Cardiac septum (tissue), 1 donor: ENCODE data around the gene ITGA2. TPM values are rescaled to one million over a fixed set of nuclear protein-coding genes. Genes with fewer than 3 reads are reported as not detected.
A peak's percentile ranks its signal among the peaks of the same experiment; 100 is the strongest.
"Not testable (repeated sequence)": the region's sequence is repeated elsewhere in the genome, so short reads cannot be mapped to it uniquely, and the experiment has no call there.

Experiments
- DNase-seq: peaks from one replicate; pipeline ENCODE4 v3.0.0-alpha.2; 2020; ENCODE audit warnings: low spot score
- intact Hi-C: fragments of 100-400 bp; cut with DNase I; formaldehyde crosslinking; loops from one replicate; pipeline ENCODE4 v1.14.0; 2022
- total RNA-seq: library from RNA; stranded (reverse); fragmentation: NEBNext Ultra II Directional; extraction: Animal tissue kit (Norgen Biotek cat#: 25700); gene quantifications from one replicate; pipeline ENCODE4 v1.2.1, GENCODE V29; 2021
- donor health status: DM: no; HTN: no; CAD: no.

ITGA2 gene
- total RNA-seq, 1 donor from 2014 or later = 1.4 TPM

DNA sequence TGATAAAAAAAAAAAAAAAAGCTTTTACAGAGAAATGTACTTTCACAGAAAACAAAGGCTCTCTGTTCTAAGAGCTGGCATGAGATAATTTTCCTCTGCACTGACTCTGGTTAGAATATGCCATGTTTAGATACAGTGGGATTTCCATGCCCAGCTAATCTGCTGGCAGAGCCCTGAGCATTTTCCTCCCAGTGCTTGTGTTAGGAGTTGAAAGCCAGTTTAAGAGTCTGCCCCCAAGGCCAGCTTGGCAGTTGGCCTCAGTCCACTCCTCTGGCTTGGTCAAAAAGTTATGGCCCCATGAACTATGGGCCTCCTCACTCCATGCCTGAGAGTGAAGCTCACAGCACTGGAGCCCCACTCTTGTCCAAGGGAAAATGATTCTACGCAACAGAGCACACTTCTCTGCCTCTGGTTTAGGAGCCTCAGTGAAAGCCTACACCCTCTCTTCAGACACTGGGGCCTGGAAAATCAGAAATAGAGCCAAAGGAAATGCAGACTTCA is 98.5 kb downstream of the ITGA2 start:
- DNase-seq = no peak
- intact Hi-C loops = no loop called here

GRCh38 chr5:53089481-53089991 is 100.4 kb downstream of the ITGA2 start:
- intact Hi-C loops = no loop called here
- DNase-seq = no peak

GRCh38 chr5:53090229-53090628 is 101.1 kb downstream of the ITGA2 start:
- DNase-seq = no peak
- intact Hi-C loops = no loop called here

DNA sequence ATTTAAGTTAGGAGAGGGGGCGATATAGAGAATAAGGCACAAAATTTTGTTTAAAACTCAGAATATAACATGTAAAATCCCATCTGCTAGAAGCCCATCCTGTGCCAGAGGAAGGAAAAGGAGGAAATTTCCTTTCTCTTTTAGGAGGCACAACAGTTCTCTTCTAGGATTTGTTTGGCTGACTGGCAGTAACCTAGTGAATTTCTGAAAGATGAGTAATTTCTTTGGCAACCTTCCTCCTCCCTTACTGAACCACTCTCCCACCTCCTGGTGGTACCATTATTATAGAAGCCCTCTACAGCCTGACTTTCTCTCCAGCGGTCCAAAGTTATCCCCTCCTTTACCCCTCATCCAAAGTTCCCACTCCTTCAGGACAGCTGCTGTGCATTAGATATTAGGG is 102.1 kb downstream of the ITGA2 start:
- intact Hi-C loops = no loop called here
- DNase-seq = no peak

DNA sequence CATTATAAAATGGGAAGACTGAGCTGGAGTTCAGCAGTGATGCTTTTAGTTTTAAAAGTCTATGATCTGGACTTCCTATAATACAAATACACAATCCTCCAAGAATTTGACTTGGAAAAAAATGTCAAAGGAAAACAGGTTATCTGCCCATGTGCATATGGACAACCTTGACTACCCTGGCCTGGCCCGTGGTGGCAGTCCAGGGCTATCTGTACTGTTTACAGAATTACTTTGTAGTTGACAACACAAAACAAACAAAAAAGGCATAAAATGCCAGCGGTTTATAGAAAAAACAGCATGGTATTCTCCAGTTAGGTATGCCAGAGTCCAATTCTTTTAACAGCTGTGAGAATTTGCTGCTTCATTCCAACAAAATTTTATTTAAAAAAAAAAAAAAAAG is 103.1 kb downstream of the ITGA2 start:
- no peak for DNase-seq

GRCh38 chr5:53095217-53095616 is 106.1 kb downstream of the ITGA2 start:
- intact Hi-C loops = loop anchor here (2.0 kb wide), 1 partner anchor 36 kb away; no protein-coding TSS in a partner anchor
- no peak for DNase-seq

More for the DNA sequence above, 103.1 kb downstream of the ITGA2 start:
- intact Hi-C loops = no loop called here

- intact Hi-C loops = loop anchor here (1.0 to 2.0 kb wide), 2 partner anchors 37 to 150 kb away; no protein-coding TSS in a partner anchor
- DNase-seq = no peak
Observed at GRCh38 chr5:53095931-53096525, 106.9 kb downstream of the ITGA2 start.

GRCh38 chr5:53099546-53099945 is 110.4 kb downstream of the ITGA2 start:
- intact Hi-C loops = no loop called here
- DNase-seq = no peak

GRCh38 chr5:53100606-53101005 is 111.5 kb downstream of the ITGA2 start:
- DNase-seq = no peak
- intact Hi-C loops = loop anchor here (10.0 kb wide), 1 partner anchor 316 kb away; the partner anchor contains the start of genes ITGA1 and PELO

DNA sequence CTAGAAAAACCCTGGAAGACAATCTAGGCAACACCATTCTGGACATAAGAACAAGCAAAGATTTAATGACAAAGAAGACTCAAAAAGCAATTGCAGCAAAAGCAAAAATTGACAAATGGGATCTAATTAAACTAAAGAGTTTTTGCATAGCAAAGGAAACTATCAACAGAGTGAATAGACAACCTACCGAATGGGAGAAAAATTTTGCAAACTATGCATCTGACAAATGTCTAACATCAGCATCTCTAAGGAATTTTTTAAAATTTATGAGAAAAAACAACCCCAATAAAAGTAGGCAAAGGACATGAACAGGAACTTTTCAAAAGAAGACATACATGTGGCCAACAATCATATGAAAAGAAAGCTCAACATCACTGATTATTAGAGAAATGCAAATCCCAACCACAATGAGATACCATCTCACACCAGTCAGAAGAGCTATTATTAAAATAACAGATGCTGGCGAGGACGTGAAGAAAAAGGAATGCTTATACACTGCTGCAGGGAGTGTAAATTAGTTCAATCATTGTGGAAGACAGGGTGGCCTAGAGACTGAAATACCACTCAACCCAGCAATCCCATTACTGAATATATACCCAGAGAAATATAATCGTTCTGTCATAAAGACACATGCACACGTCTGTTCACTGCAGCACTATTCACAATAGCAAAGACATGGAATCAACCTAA is 116.6 kb downstream of the ITGA2 start:
- intact Hi-C loops = loop anchor here (10.0 kb wide), 1 partner anchor 321 kb away; the partner anchor contains the start of genes ITGA1 and PELO

DNA sequence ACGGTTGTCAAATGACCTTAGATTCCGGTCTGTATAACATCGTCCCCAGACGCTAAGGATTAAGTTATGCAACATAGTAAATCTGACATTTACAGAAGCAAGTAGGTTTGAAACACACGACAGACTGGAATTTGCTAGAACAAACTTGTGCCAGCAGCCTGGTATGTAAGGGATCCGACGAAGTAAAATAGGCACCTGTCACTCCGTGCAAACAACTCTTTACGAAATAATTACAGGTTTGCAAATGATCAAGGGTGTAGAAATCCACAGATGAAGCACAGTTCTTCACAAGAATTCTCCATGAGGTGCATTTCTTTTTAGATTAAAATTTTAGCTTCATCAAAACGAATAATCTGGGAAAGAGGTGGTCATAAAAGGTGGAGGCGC is 119.9 kb downstream of the ITGA2 start:
- intact Hi-C loops = loop anchor here (10.0 kb wide), 1 partner anchor 324 kb away; the partner anchor contains the start of genes ITGA1 and PELO
- DNase-seq = no peak

More for the DNA sequence above, 116.6 kb downstream of the ITGA2 start:
- no peak for DNase-seq

GRCh38 chr5:53109443-53110127 is 120.4 kb downstream of the ITGA2 start, which contains the start of gene MOCS2:
TSS of gene MOCS2 (minus strand) at chr5:53109757. CDS start at chr5:53107174, 2,583 bp downstream.
- intact Hi-C loops = loop anchor here (10.0 kb wide), 1 partner anchor 325 kb away; the partner anchor contains the start of genes ITGA1 and PELO
- peak; percentile 96 for DNase-seq

GRCh38 chr5:53110156-53110555 is 121.0 kb downstream of the ITGA2 start:
- intact Hi-C loops = no loop called here

DNA sequence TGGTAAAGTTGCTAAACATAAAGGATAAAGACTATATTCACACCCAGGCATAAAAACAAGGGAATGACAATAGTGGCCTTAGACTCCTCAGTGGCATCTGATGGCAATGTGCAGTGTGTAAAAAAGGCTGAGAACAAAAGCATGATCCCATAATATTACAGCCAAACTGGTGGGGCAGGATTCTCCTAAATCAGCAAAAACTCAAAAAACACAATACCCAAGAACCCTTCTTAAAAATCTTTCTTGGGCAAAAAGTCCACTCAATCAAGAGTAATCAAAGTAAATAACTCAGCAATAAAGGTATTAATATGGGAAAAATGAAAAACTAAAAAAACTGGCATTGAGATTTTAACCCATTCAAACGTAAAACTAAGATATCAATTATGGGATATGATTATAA is 122.0 kb downstream of the ITGA2 start:
- no peak for DNase-seq
- intact Hi-C loops = no loop called here

More at GRCh38 chr5:53110156-53110555, 121.0 kb downstream of the ITGA2 start:
- no peak for DNase-seq

DNA sequence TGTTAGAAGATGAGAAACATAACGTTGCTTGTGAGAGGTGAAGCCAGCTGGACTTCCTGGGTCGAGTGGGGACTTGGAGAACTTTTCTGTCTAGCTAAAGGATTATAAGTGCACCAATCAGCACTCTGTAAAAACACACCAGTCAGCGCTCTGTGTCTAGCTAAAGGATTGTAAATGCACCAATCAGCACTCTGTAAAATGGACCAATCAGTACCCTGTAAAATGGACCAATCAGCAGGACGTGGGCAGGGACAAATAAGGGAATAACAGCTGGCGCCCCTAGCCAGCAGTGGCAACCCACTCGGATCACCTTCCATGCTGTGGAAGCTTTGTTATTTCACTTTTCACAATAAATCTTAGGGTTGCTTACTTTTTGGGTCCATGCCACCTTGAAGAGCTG is 123.2 kb downstream of the ITGA2 start:
- DNase-seq, intact Hi-C loops: not testable (repeated sequence)

DNA sequence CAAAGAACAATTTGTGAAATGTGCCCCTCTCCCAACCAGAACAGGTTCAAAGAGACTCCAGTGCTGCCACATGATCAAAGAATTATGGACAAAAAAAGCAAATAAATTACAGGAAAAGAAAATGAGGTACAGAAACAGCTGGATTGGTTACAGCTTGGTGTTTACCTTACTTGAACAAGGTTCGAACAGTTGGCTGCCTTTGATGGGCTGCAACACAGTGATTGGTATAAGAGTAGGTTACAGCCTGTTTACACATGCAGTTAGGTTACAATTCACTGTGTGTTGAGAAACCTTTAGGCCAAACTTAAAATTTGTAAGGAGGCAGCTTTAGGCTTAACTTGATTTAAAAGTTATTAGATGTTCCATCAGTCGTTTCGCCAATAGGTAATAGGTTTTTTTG is 123.8 kb downstream of the ITGA2 start:
- intact Hi-C loops = no loop called here
- no peak for DNase-seq

- intact Hi-C loops = no loop called here
- no peak for DNase-seq
Observed at GRCh38 chr5:53113947-53114346, 124.8 kb downstream of the ITGA2 start.

DNA sequence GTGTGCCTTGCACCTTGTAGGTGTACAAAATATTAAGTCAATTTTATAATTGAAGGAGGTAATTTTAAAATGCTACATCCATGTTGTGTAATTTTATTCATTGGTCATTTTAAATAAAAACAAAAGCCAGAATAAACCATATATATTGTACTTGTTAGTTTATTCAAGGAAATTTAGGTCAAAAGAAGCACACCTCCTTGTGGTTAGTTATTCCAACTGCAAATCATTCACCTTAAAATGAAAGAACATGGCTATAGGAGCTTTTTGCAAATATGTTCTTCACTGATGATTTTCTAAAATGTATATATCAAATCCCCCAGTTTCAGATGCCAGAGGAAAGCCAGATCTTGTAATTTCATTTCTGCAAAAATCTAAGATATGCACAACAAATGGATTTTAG is 125.8 kb downstream of the ITGA2 start:
- intact Hi-C loops = no loop called here
- DNase-seq = no peak

DNA sequence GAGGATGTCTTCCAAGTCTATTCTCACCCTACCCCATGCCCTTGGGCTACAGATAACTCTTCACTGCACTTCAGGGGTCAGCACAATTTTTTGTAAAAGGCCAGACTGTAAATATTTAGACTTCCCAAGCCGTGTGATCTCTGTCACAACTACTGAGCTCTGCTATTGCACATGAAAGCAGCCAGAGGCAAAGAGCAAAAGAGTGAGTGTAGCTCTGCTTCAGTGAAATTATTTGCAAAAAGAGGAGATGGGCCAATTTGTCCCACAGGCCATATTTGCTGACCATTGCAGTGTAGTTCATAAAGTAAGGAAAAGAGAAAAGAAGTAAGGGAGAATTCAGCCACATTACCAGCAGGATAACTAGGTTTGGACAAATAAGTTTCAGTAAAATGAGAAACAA is 127.4 kb downstream of the ITGA2 start:
- intact Hi-C loops = no loop called here

GRCh38 chr5:53118879-53119278 is 129.7 kb downstream of the ITGA2 start:
- intact Hi-C loops = no loop called here
- DNase-seq = no peak

More for the DNA sequence above, 127.4 kb downstream of the ITGA2 start:
- no peak for DNase-seq
